Common myeloid progenitor, CD34-positive (primary cell): ENCODE data around the gene BMP6.
"Not testable (repeated sequence)": the region's sequence is repeated elsewhere in the genome, so short reads cannot be mapped to it uniquely, and the experiment has no call there.

ENCODE experiments used
- CTCF ChIA-PET: fragments of 350-600 bp; sonication (Branson Sonifier 250); formaldehyde crosslinking; loops from one replicate; lab custom pipeline; 2021; ENCODE audit warnings: antibody characterized with exemption; lab: Charles Lee
- POLR2A ChIA-PET: fragments of 350-600 bp; sonication (Branson Sonifier 250); formaldehyde crosslinking; loops from one replicate; lab custom pipeline; 2021; ENCODE audit warnings: antibody characterized with exemption; lab: Charles Lee
- DNase-seq, 3 donors: peaks; one replicate each; pipeline versions ENCODE4 v3.0.0 to v3.0.0-alpha.2; 2013
- H3K27ac ChIP-seq, 2 experiments: 1 replicate in 1 of 2; 2 replicates in 1 of 2; pipeline ENCODE4 v1.7.0; 2013; ENCODE audit warnings: inconsistent platforms in 2 of 2, low read length in 2 of 2, mild to moderate bottlenecking in 2 of 2, low read depth in 1 of 2, moderate library complexity in 1 of 2; ENCODE audit not compliant: severe bottlenecking in 2 of 2, insufficient read depth in 1 of 2, poor library complexity in 1 of 2
- H3K27me3 ChIP-seq, 5 experiments: replicated peaks in 2 of 5; 1 replicate in 3 of 5; 2 replicates in 2 of 5; pipeline versions ENCODE4 v1.6.1 to v1.7.0; 2013; ENCODE audit warnings: low read length in 4 of 5, mild to moderate bottlenecking in 2 of 5, moderate library complexity in 2 of 5, inconsistent platforms in 1 of 5; ENCODE audit not compliant: insufficient read depth in 5 of 5, control insufficient read depth in 4 of 5
- H3K36me3 ChIP-seq, 4 experiments: 1 replicate in 2 of 4; 2 replicates in 2 of 4; pipeline versions ENCODE4 v1.6.1 to v1.7.0; 2013; ENCODE audit warnings: low read length in 3 of 4, control low read depth in 1 of 4, mild to moderate bottlenecking in 1 of 4; ENCODE audit not compliant: control insufficient read depth in 4 of 4, insufficient read depth in 4 of 4
- H3K4me1 ChIP-seq, 4 experiments: 1 replicate in 3 of 4; 2 replicates in 1 of 4; pipeline versions ENCODE4 v1.6.1 to v1.7.1; 2013; ENCODE audit warnings: low read length in 3 of 4, mild to moderate bottlenecking in 3 of 4, control low read depth in 1 of 4, inconsistent platforms in 1 of 4, moderate library complexity in 1 of 4; ENCODE audit not compliant: control insufficient read depth in 4 of 4, insufficient read depth in 4 of 4; ENCODE audit errors: control extremely low read depth in 1 of 4
- H3K4me3 ChIP-seq, 7 experiments: 1 replicate in 4 of 7; 2 replicates in 3 of 7; pipeline versions ENCODE4 v1.5.1 to v1.7.0; 2013; ENCODE audit warnings: mild to moderate bottlenecking in 7 of 7, low read length in 6 of 7, moderate library complexity in 6 of 7, inconsistent platforms in 2 of 7, low read depth in 2 of 7, control low read depth in 1 of 7; ENCODE audit not compliant: insufficient read depth in 4 of 7, control insufficient read depth in 1 of 7; ENCODE audit errors: extremely low read depth in 1 of 7
- H3K9me3 ChIP-seq, 5 experiments: 1 replicate in 4 of 5; 2 replicates in 1 of 5; pipeline versions ENCODE4 v1.6.1 to v1.7.1; 2013; ENCODE audit warnings: low read length in 4 of 5, mild to moderate bottlenecking in 2 of 5, inconsistent platforms in 1 of 5, low read depth in 1 of 5, moderate library complexity in 1 of 5; ENCODE audit not compliant: control insufficient read depth in 4 of 5, insufficient read depth in 2 of 5; ENCODE audit errors: control extremely low read depth in 1 of 5
- WGBS: methylation state at CpG from one replicate; pipeline ENCODE4 v1.1.5; 2013; ENCODE audit not compliant: insufficient coverage; 5-methylcytosine and 5-hydroxymethylcytosine counted together

The BMP6 gene

GRCh38 chr6:7811441-7811840, 85.5 kb downstream of the BMP6 start:
- no peaks in the 10 kb centered on the region for H3K9me3 ChIP-seq
- H3K4me3 ChIP-seq = no peak overlapping the region
- H3K27ac ChIP-seq = no peak overlapping the region
- ChIA-PET POLR2A (no interaction called here), CTCF (interaction anchor here (1.7 kb wide), 1 partner anchor 9 kb away, joined by 4 read pairs; no protein-coding TSS in a partner anchor)
- H3K36me3 ChIP-seq = no peaks in the 10 kb centered on the region
- H3K4me1 ChIP-seq = peaks cover 0 to 7% (median 3%) of the 10 kb centered on the region in 4 experiments
- WGBS = 100% methylated on average over 8 of the region's 9 CpGs
- no peak for DNase-seq
- no peaks in the 10 kb centered on the region for H3K27me3 ChIP-seq

DNA sequence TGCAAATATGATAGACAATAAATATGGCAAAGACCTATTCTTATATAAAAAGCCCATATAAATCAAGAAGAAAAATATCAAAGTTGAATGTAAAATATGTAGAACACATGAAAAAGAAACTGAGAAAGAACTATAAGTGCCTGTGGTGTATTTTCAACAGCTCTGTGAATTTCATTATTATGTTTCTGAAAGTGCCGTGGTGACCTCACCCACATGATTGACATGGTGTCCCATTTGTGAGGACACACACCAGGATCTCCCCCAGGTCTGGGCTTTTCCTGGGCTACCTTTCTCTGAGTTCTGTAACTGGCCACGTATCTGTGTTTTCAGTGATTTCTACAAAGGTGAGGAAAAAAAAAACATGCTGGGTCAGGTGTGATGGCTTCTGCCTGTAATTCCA, 86.7 kb downstream of the BMP6 start:
- ChIA-PET CTCF (no interaction called here), POLR2A (interaction anchor here (0.7 kb wide), 1 partner anchor 10 kb away, joined by 4 read pairs; no protein-coding TSS in a partner anchor)
- peaks cover 0 to 7% (median 3%) of the 10 kb centered on the region in 4 experiments for H3K4me1 ChIP-seq
- no peaks in the 10 kb centered on the region for H3K27me3 ChIP-seq
- no peak overlapping the region for H3K27ac ChIP-seq
- H3K9me3 ChIP-seq = no peaks in the 10 kb centered on the region
- WGBS = 93% methylated on average over 2 of the region's 2 CpGs
- H3K4me3 ChIP-seq = no peak overlapping the region
- DNase-seq = no peak
- H3K36me3 ChIP-seq = no peaks in the 10 kb centered on the region

GRCh38 chr6:7813193-7813592, 87.3 kb downstream of the BMP6 start:
- WGBS = no CpG with 5 or more reads among the region's 1 CpG
- no peak for DNase-seq
- Histone ChIP-seq H3K4me1 (peaks cover 0 to 7% (median 3%) of the 10 kb centered on the region in 4 experiments), H3K27ac (no peak overlapping the region), H3K27me3 (no peaks in the 10 kb centered on the region), H3K36me3 (no peaks in the 10 kb centered on the region), H3K4me3 (no peak overlapping the region), H3K9me3 (no peaks in the 10 kb centered on the region)
- ChIA-PET POLR2A (no interaction called here), CTCF (no interaction called here)

- ChIA-PET CTCF (no interaction called here), POLR2A (no interaction called here)
- Histone ChIP-seq H3K27me3 (no peaks in the 10 kb centered on the region), H3K36me3 (no peaks in the 10 kb centered on the region), H3K9me3 (no peaks in the 10 kb centered on the region), H3K27ac (no peak overlapping the region), H3K4me1 (peaks cover 0 to 1% (median under 1%) of the 10 kb centered on the region in 4 experiments), H3K4me3 (no peak overlapping the region)
- DNase-seq = no peak
- 100% methylated on average over 3 of the region's 3 CpGs for WGBS
Measured at GRCh38 chr6:7813704-7814103, 87.8 kb downstream of the BMP6 start.

DNA sequence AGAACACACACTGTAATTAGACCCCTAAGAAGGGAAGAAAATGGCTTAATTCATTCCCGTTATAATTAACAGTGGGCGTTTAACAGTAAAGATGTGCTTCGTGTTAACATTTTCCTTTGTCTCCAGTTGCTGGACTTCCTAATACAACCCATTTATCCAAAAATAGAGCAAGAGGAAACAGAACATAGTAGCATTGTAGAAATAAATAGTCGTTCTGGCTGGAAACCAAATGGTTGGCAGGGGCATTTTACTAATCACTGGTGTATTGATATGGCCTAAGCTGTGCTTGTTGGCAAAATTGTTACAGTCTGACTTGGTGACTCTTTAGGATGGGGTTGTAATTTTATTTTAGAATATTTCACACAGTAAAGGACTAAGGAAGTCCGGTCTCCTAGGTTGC, 89.8 kb downstream of the BMP6 start:
- CTCF ChIA-PET = interaction anchor here (1.0 to 1.2 kb wide), 2 partner anchors 93 to 194 kb away, joined by 3 to 4 read pairs; no protein-coding TSS in a partner anchor

DNA sequence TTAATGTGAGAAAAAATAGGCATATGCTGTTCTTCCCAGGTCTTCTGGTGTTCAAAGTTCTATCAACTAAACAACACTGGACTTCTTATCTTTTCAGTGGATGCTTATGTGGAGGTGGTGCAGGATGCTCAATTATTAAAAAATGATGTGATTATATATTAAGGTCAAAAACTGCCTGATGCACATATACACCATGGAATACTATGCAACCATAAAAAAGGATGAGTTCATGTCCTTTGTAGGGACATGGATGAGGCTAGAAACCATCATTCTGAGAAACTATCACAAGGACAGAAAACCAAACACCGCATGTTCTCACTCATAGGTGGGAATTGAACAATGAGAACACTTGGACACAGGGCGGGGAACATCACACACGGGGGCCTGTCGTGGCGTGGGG, 91.3 kb downstream of the BMP6 start:
- POLR2A ChIA-PET, H3K27me3 ChIP-seq, DNase-seq, H3K4me1 ChIP-seq, H3K9me3 ChIP-seq, H3K4me3 ChIP-seq, H3K36me3 ChIP-seq, H3K27ac ChIP-seq: not testable (repeated sequence)
- no CpG with 5 or more reads among the region's 5 CpGs for WGBS
- CTCF ChIA-PET = interaction anchor here (0.7 to 1.0 kb wide), 2 partner anchors 47 to 128 kb away, joined by 3 to 4 read pairs; no protein-coding TSS in a partner anchor

More for the DNA sequence above, 89.8 kb downstream of the BMP6 start:
- Histone ChIP-seq H3K4me3 (no peak overlapping the region), H3K4me1 (no peaks in the 10 kb centered on the region), H3K27ac (no peak overlapping the region), H3K9me3 (no peaks in the 10 kb centered on the region), H3K27me3 (no peaks in the 10 kb centered on the region), H3K36me3 (no peaks in the 10 kb centered on the region)
- 83% methylated on average over 1 of the region's 5 CpGs for WGBS
- DNase-seq = no peak
- POLR2A ChIA-PET = no interaction called here

DNA sequence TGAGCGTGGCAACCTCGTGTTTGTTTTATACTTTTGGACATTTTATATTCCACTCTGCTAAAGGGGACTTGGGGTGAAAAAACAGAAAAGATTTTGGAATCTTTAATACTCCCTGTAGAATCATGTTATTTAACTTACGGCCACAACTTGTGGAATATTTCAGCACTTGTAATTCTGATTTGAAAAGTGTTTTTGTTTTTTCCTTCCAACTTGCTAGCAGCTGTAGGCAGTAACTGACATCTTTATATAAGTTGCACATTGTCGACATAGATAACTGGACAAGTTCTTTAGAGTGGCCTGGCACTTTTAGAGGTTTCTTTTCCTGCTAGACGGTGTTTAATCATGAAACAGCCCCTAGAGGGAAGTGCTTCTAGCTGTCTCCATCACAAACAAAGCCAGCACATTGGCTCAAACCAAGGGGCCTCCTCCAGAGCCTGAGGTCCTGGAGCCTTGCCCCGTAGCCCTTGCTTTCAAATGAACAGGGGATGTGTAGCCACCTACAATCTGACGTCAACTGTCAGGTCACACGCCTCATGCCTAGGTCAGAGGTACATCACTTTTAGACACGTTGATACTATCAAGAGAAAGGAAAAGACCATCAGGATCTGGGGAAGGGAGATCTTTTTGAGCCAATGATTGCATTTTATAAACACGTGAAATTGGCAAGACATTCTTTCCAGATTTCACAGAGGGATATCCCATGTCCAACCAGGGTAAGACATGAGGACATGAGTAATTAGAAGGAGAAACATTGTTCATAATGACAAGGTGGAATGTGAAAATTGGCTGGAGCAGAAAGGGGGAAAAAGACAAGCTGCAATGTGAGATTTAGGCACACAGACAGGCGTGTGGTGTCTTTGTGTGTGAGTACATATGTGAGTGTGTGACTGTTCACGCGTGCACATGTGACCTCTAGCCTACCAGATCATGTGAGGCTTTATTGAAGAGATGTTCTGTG, 92.6 kb downstream of the BMP6 start:
- WGBS = 97% methylated on average over 6 of the region's 13 CpGs
- Histone ChIP-seq H3K27me3 (no peaks in the 10 kb centered on the region), H3K36me3 (no peaks in the 10 kb centered on the region), H3K4me1 (no peaks in the 10 kb centered on the region), H3K9me3 (no peaks in the 10 kb centered on the region), H3K27ac (no peak overlapping the region), H3K4me3 (no peak overlapping the region)
- no peak for DNase-seq
- ChIA-PET POLR2A (no interaction called here), CTCF (interaction anchor here (1.0 kb wide), 1 partner anchor 41 kb away, joined by 3 read pairs; no protein-coding TSS in a partner anchor)
